Ammon's horn (tissue), 1 donor: ENCODE results near the gene DBF4B.
A peak's percentile ranks its signal among the peaks of the same experiment; 100 is the strongest.
"Not testable (repeated sequence)": the region's sequence is repeated elsewhere in the genome, so short reads cannot be mapped to it uniquely, and the experiment has no call there.

Experiments
- DNase-seq: peaks from one replicate; pipeline ENCODE4 v3.0.0-alpha.2; 2016; ENCODE audit warnings: low spot score

The DBF4B gene

GRCh38 chr17:44734272-44734671 lies 25.8 kb downstream of the DBF4B start:
- DNase-seq = no peak

- DNase-seq = no peak
These were observed 28.2 kb downstream of the DBF4B start for GRCh38 chr17:44736551-44737240.

GRCh38 chr17:44738214-44738906 lies 29.9 kb downstream of the DBF4B start:
- DNase-seq = no peak

GRCh38 chr17:44741316-44741715 lies 32.9 kb downstream of the DBF4B start:
- DNase-seq = no peak

GRCh38 chr17:44745301-44745700 lies 36.8 kb downstream of the DBF4B start:
- no peak for DNase-seq

- DNase-seq = not testable (repeated sequence)
These were observed 37.3 kb downstream of the DBF4B start for GRCh38 chr17:44745738-44746137.

- DNase-seq = no peak
These were observed 39.1 kb downstream of the DBF4B start for GRCh38 chr17:44747566-44747965.

- peak; percentile 55 for DNase-seq
These were observed 40.9 kb downstream of the DBF4B start for GRCh38 chr17:44749076-44749979.

GRCh38 chr17:44749980-44750318 lies 41.5 kb downstream of the DBF4B start:
- DNase-seq = no peak

GRCh38 chr17:44751331-44751730 lies 42.9 kb downstream of the DBF4B start:
- no peak for DNase-seq

- DNase-seq = no peak
These were observed 43.3 kb downstream of the DBF4B start for GRCh38 chr17:44751806-44752205.

GRCh38 chr17:44752953-44753861 lies 44.7 kb downstream of the DBF4B start:
- DNase-seq = no peak

- DNase-seq = no peak
These were observed 45.8 kb downstream of the DBF4B start for GRCh38 chr17:44754276-44754675.

GRCh38 chr17:44755180-44755579 lies 46.7 kb downstream of the DBF4B start:
- not testable (repeated sequence) for DNase-seq

GRCh38 chr17:44757045-44757917 lies 48.8 kb downstream of the DBF4B start:
- no peak for DNase-seq

- no peak for DNase-seq
These were observed 49.5 kb downstream of the DBF4B start for GRCh38 chr17:44757918-44758413.

- no peak for DNase-seq
These were observed 50.1 kb downstream of the DBF4B start, which contains the start of gene ADAM11 for GRCh38 chr17:44758414-44759085. TSS of gene ADAM11 (plus strand) at chr17:44758988. CDS start at chr17:44759200, 212 bp downstream.

- DNase-seq = no peak
These were observed 50.8 kb downstream of the DBF4B start for GRCh38 chr17:44759086-44759915.

GRCh38 chr17:44759916-44760243 lies 51.4 kb downstream of the DBF4B start:
- no peak for DNase-seq
